Activated gamma-delta T cell treated with Interleukin-2 at 50 U/mL for 16 hours (primary cell): ENCODE results near the gene ADAMTSL4.

Experiments used
- DNase-seq: peaks from one replicate; pipeline ENCODE4 v3.0.0-alpha.2; 2020

Gene ADAMTSL4

GRCh38 chr1:150548632-150549495, at the start of gene ADAMTSL4:
TSS of gene ADAMTSL4 (plus strand) at chr1:150549408. CDS start at chr1:150552289, 2,881 bp downstream.
- no peak for DNase-seq

GRCh38 chr1:150505431-150505830, 43.8 kb upstream of the ADAMTSL4 start:
- no peak for DNase-seq

DNA sequence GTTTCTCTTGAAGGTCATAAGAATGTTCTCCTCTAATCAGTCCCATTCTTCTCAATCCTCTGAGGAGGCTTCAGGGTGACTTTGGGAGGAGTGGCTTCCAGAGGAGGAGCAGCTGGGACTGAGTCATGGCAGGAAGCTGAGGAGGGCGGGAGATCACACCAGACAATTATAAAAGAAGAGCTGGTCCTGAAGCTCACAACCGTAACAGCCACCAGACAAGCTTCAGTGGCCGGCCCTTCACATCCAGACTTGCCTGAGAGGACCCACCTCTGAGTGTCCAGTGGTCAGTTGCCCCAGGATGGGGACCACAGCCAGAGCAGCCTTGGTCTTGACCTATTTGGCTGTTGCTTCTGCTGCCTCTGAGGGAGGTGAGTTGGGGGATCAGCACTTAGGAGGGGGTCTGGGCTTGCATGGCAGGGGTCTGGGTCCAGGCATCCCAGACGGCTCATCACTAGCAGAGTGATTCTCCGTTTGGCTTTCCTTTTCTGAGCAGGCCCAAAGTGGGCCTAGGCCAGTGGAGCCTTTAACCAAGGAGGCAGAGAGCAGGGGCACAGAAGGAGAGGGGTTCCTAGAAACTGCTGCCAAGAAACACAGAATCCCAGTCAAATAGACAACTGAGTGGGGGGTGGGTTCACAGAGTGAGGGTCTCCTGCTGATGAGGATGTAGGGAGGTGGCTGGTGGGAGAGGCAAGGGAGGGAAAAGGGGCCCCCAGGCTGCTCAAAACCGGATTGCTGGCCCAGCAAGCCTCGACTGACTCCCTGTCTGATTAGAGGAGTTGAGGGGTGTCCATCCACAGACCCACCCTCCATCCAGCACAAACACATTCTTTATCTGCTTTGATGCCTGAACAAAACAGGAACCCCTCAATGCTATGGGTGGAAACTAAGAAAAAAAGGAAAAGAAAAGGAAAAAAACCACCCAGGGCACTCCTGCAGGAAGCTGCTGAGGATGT, 41.0 kb upstream of the ADAMTSL4 start, which contains the start of gene ECM1:
TSS of gene ECM1 (plus strand) at position 198 of the 953 bp plus-strand sequence. CDS start at position 299, 101 bp downstream.
- DNase-seq: no peak

DNA sequence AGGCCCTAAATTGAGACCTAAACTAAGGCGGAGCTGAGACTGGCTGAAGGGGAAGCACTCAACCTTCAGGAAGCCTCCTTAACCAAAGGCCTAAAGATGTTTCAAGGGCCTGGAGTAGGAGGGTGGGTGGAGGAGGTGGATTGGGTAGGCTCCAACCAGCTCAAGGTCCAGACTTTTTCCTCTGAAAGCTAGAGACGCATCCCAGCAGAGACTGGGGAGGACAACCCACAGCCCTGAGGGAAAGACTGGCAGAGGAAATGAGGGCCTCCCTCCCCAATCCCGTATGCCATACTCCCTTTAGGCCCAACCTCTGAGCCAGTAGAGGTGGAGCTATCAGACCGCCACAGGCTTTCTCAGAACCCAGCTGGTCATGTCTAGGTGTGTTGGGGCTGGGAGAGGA, 40.2 kb upstream of the ADAMTSL4 start:
- no peak for DNase-seq

DNA sequence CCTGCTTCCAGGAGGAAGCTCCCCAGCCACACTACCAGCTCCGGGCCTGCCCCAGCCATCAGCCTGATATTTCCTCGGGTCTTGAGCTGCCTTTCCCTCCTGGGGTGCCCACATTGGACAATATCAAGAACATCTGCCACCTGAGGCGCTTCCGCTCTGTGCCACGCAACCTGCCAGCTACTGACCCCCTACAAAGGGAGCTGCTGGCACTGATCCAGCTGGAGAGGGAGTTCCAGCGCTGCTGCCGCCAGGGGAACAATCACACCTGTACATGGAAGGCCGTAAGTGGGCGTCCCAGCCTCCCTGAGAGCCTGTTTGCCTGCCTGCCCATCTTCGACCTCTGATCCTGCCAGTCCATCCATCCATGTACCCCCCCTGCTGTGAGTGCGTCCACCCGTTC, 37.7 kb upstream of the ADAMTSL4 start:
- no peak for DNase-seq

DNA sequence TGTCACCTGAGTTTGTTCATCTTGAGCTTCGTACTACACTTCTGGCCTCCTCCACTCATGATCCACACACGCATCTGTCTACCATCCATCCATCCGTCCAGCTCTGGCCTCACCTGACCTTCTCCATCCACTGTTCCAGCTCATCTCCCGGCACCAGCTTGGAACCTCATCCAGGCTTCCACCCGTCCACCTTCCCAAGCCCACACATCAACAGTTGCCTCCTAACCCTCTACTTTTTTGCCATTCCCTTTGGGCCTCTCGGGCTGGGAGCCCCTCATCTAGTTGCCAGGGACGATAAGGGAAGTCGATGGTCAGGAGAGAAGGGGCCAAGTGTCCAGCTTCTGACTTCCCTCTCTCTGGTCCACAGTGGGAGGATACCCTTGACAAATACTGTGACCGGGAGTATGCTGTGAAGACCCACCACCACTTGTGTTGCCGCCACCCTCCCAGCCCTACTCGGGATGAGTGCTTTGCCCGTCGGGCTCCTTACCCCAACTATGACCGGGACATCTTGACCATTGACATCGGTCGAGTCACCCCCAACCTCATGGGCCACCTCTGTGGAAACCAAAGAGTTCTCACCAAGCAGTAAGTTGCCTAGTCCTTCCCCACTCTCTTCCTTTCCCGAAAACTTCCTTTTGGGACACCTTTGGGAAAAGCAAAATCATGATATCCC, 37.1 kb upstream of the ADAMTSL4 start:
- DNase-seq: no peak

GRCh38 chr1:150512846-150513245, 36.4 kb upstream of the ADAMTSL4 start:
- DNase-seq: no peak

DNA sequence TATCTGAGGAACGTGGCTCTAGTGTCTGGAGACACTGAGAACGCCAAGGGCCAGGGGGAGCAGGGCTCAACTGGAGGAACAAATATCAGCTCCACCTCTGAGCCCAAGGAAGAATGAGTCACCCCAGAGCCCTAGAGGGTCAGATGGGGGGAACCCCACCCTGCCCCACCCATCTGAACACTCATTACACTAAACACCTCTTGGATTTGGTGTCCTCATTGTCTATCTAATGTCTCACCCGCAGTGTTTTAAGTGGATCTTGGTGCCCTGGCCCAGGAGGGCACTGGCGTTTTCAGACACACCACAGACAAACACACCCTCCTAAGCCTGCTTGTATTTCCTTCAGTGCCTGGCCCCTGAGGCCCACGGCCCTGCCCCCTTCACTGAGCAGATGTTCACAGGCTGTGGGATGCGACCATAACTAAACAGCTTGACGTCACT, 35.8 kb upstream of the ADAMTSL4 start:
- DNase-seq: no peak

GRCh38 chr1:150514260-150514659, 34.9 kb upstream of the ADAMTSL4 start:
- DNase-seq: no peak

DNA sequence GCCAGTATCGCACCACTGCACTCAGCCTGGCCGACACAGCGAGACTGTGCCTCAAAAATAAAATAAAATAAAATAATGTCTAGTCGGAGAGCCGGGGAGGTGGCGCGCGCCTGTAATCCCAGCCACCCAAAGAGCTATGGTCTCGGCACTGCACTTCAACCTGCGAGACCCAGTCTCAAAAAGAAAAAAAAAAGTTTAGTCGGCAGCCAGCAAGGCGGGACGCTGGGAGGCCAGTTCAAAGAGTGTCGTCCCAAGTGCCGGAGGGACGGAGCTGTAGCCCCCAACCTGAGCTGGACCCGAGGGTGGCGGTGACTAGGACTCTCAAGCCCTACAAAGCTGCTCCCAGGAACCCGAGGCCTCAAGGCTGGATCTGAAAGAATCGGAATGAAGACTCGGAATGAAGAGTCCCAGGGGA, 34.3 kb upstream of the ADAMTSL4 start:
- DNase-seq: no peak

- DNase-seq: peak; percentile 87
Measured at GRCh38 chr1:150515328-150516049, 33.7 kb upstream of the ADAMTSL4 start, which contains the start of gene FALEC. TSS of gene FALEC (plus strand) at chr1:150515752.

DNA sequence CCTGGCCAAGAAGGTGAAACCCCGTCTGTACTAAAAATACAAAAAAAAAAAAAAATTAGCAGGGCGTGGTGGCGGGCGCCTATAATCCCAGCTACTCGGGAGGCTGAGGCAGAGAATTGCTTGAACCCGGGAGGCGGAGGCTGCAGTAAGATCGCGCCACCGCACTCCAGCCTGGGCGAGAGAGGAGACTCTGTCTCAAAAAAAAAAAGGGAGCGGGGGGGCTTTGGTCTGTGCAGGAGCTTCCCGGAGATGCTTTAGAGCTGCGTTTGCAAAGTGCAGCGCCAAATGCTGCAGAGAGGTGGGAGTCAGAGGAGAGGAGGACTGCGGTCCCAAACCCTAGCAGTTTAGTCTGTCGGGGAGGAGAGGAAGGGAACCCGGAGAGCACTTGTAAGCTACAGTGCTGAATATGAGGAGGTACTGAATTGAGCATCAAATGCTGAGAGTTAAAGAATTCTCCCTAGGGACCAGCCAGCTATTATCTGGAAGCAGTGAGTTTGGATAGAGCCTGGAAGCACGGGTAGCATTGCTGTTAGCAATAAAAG, 33.1 kb upstream of the ADAMTSL4 start:
- no peak for DNase-seq

DNA sequence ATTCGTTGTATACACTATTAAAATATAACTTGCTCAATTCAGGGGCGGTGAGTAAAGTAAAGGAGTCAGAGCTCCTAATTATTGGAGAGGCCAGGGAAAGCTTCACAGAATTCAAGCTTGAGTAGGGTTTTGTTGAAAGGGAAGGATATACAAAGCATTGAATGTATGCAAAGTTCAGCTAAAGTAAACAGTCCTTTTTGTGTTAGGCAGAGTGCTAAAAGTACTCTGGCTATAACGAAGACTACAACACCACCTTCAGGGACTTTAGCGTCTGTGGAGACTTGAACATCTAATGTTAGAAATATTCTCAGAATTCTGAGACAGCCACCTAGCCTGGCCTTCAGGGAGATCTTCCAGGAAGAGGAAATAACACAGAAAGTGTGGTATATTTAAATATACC, 32.6 kb upstream of the ADAMTSL4 start:
- DNase-seq: no peak

- DNase-seq: no peak
Measured at GRCh38 chr1:150521196-150521968, 27.8 kb upstream of the ADAMTSL4 start.

- DNase-seq: no peak
Measured at GRCh38 chr1:150525348-150525747, 23.9 kb upstream of the ADAMTSL4 start.

- no peak for DNase-seq
Measured at GRCh38 chr1:150528196-150528595, 21.0 kb upstream of the ADAMTSL4 start.

GRCh38 chr1:150529017-150529416, 20.2 kb upstream of the ADAMTSL4 start:
- DNase-seq: no peak

DNA sequence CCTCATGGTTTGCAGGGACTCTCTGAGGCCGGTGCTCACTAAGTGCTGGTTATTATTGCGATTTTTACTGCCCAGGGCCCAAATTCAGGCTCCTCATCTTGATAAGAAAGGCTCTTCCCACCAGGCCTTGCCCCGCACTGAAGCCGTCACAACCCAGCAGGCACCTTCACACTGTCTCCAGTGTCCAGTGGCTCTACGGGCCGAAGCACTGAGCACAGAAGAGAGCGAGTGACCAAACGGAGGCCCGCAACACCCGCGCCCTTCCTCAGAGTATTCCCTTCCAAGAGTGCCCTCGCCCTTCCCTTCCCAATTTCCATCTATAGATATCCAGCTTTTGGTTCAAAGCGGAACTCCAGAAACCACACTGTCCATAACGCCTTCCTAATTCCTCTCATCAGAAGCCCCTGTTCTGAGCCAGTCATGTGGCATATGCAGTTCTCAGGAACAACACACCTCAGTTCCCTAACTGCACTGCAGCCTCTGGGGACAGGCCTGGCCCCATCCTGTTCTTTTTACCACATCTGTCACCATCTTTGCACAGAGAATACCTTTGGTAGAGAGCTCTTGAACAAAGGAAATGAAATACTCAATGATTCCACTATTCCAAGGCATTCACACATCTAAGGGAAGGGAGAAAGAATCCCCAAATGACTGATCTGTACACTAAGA, 18.6 kb upstream of the ADAMTSL4 start:
- no peak for DNase-seq

GRCh38 chr1:150532860-150533259, 16.3 kb upstream of the ADAMTSL4 start:
- no peak for DNase-seq

DNA sequence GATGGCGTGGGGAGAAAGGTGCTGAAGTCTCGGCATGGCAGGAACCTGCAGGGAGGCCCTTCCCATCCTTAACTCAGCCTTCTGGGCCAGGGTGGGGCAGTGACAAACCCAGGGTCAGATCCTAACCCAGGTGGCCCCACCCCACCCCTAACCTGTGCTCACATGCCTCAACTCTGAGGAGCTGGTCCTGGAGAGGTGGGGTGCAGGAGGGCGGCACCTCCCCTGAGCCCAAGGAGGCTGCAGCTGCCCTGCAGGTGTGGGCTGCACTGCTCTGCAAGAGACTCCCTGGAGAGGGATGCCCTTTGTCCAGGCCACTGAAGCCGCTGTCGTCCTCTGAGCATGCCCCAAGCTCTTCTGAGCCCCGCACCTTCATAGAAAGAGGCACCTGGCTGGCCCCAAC, 15.2 kb upstream of the ADAMTSL4 start:
- no peak for DNase-seq
